ENCODE results near the gene CALHM3.

- TF ChIP-seq CTCF (IDR thresholded peaks at IDR 0.05) = no peak
- no peak for TF ChIP-seq GATA2 (CRISPR knock-in tag; IDR thresholded peaks at IDR 0.05)
- no peak for TF ChIP-seq REST (IDR thresholded peaks at IDR 0.05; ENCODE audit: low read depth, low read length)
- no peak for TF ChIP-seq POLR2AphosphoS5 (IDR thresholded peaks at IDR 0.05; ENCODE audit: low read depth, low read length)
- TF ChIP-seq TAF1 (IDR thresholded peaks at IDR 0.05; ENCODE audit: borderline replicate concordance, low read depth, low read length) = no peak
- no peak for TF ChIP-seq RAD21 (IDR thresholded peaks at IDR 0.05; ENCODE audit: low read length)
- no peak for TF ChIP-seq SIN3A (IDR thresholded peaks at IDR 0.05; ENCODE audit: borderline replicate concordance, low read depth, low read length)
- TF ChIP-seq MEF2A (IDR thresholded peaks at IDR 0.05; ENCODE audit: borderline replicate concordance, low read depth) = no peak
- no peak for TF ChIP-seq EP300 (IDR thresholded peaks at IDR 0.05; ENCODE audit: borderline replicate concordance in 1 of 2, low read depth in 1 of 2, low read length in 1 of 2)
- no peak for TF ChIP-seq MAX (IDR thresholded peaks at IDR 0.05; ENCODE audit: low read depth)
- no peak for TF ChIP-seq FOXJ3 (CRISPR knock-in tag; IDR thresholded peaks at IDR 0.05)
- no peak for TF ChIP-seq CHD2 (IDR thresholded peaks at IDR 0.05; ENCODE audit: low read length, partially characterized antibody)
These were observed 29.6 kb downstream of the CALHM3 start for GRCh38 chr10:103449208-103450144.
